ENCODE measurements around the gene TRAPPC3.

Gene TRAPPC3

DNA sequence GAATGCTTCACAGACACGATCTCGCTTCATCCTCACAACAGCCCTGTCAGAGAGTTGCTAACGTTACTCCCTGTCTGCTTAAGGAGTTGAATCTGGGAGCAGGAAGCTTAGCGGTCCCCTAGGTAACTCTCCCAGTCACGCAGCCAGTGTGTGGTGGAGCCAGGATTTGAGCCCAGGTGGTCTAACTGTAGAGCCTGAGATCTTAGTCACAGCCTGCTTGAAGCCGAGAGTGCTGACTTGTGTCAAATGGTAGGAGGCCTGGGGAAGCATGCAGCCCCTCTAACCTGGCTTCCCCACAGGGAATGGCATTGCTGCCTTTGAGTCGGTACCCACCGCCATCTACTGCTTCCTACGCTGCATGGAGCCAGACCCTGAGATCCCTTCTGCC lies 56.5 kb downstream of the TRAPPC3 start:
- Histone ChIP-seq H3K27ac (peak overlapping the region in 10 of 11 experiments; percentile 58 to 81 (median 76); a peak in 18 of 22 replicates), H3K36me3 (peaks cover 42 to 64% (median 55%) of the 10 kb centered on the region in 11 experiments), H3K4me3 (peak overlapping the region in 6 of 10 experiments; percentile 15 to 44 (median 31); a peak in 8 of 20 replicates), H4K20me1 (peaks cover 38 to 72% (median 49%) of the 10 kb centered on the region in 11 experiments; a peak in 19 of 22 replicates), H3K9ac (peak overlapping the region; percentile 60 to 92 (median 72); a peak in 21 of 22 replicates), H3K4me2 (peak overlapping the region; percentile 85 to 99 (median 94)), H3K27me3 (no peaks in the 10 kb centered on the region), H3K4me1 (peaks cover 83 to 93% (median 90%) of the 10 kb centered on the region in 10 experiments), H3K9me3 (replicated peaks in 1 of 11) (no peaks in the 10 kb centered on the region)
- no peak for TF ChIP-seq Cebpa-rat (IDR thresholded peaks at IDR 0.05)

DNA sequence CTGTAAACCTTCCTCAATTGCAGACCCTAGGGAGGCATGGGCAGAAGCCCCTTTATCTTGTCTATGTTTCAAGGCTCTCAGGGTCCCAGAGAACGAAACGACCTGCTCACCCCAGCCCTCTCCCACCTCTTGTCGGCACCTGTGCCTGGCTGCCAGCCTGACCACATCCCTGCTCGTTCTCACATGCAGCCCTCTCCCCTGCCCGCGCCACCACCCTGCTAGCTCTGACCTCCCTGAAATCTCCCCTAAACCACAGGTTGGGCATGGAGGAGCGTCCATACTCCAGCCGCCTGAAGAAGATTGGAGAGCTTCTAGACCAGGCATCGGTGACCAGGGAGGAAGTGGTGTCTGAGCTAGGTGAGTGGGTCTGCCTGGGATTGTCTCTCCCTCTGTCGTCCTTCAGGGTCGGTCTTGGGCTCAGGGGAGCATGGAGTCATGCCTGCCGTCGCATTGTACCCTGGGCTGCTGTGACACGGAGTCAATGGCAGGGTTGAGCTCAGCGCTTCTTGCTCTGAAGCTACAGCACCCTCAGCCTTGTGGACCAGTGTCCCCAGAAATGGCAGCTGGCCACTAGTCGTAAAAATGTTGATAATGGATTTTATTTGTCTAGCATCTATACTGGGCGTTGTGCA lies 57.0 kb downstream of the TRAPPC3 start:
- H3K27ac ChIP-seq, result peak overlapping the region in 8 of 11 experiments; percentile 69 to 81 (median 78); a peak in 15 of 22 replicates
- H4K20me1 ChIP-seq, result peaks cover 38 to 72% (median 49%) of the 10 kb centered on the region in 11 experiments; a peak in 19 of 22 replicates
- TF ChIP-seq Cebpa-rat (IDR thresholded peaks at IDR 0.05), result no peak
- peak overlapping the region; percentile 85 to 99 (median 94) for H3K4me2 ChIP-seq
- H3K36me3 ChIP-seq, result peaks cover 42 to 61% (median 55%) of the 10 kb centered on the region in 11 experiments
- peak overlapping the region; percentile 60 to 92 (median 72); a peak in 19 of 22 replicates for H3K9ac ChIP-seq
- no peaks in the 10 kb centered on the region for H3K9me3 ChIP-seq (replicated peaks in 1 of 11)
- H3K4me1 ChIP-seq, result peaks cover 86 to 93% (median 90%) of the 10 kb centered on the region in 10 experiments
- H3K27me3 ChIP-seq, result no peaks in the 10 kb centered on the region
- H3K4me3 ChIP-seq, result no peak overlapping the region; a peak in 1 of 20 replicates

DNA sequence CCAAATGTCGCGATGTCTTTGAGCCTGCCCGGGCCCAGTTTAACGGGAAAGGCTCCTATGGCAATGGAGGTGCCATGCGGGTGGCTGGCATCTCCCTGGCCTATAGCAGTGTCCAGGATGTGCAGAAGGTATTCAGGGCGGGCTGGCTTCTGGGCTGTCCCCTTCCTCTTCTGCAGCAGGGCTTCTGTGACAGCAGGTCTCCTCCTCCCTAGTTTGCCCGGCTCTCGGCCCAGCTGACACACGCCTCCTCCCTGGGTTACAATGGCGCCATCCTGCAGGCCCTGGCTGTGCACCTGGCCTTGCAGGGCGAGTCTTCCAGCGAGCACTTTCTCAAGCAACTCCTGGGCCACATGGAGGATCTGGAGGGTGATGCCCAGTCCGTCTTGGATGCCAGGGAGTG lies 57.6 kb downstream of the TRAPPC3 start:
- no peaks in the 10 kb centered on the region for H3K9me3 ChIP-seq (replicated peaks in 1 of 11)
- H4K20me1 ChIP-seq, result peaks cover 38 to 66% (median 49%) of the 10 kb centered on the region in 11 experiments; a peak in 19 of 22 replicates
- peak overlapping the region in 4 of 11 experiments; percentile 9 to 81 (median 80); a peak in 5 of 22 replicates for H3K27ac ChIP-seq
- H3K36me3 ChIP-seq, result peaks cover 42 to 58% (median 55%) of the 10 kb centered on the region in 11 experiments
- no peak for TF ChIP-seq Cebpa-rat (IDR thresholded peaks at IDR 0.05)
- peak overlapping the region; percentile 85 to 99 (median 94); a peak in 21 of 22 replicates for H3K4me2 ChIP-seq
- no peak overlapping the region for H3K4me3 ChIP-seq
- no peaks in the 10 kb centered on the region for H3K27me3 ChIP-seq
- peak overlapping the region; percentile 7 to 92 (median 72); a peak in 13 of 22 replicates for H3K9ac ChIP-seq
- H3K4me1 ChIP-seq, result peaks cover 84 to 93% (median 90%) of the 10 kb centered on the region in 10 experiments

DNA sequence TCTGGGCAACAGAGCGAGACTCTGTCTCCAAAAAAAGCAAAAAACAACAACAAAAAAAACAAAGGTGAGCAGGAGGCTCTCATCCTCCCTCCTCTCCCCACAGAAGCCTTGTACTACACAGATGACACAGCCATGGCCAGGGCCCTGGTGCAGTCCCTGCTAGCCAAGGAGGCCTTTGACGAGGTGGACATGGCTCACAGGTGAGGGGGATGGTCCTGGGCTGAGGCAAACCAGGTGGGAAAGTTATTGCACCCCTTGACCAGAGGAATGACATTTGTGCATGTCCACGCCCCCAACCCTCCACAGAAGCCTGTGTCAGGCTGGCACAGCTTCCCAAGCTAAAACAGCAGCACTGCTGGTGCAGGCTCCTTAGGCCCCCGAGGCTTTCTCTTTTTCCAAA lies 58.1 kb downstream of the TRAPPC3 start:
- Histone ChIP-seq H3K27me3 (no peaks in the 10 kb centered on the region), H3K4me3 (no peak overlapping the region), H3K4me2 (peak overlapping the region; percentile 85 to 99 (median 94)), H3K27ac (peak overlapping the region in 2 of 11 experiments; percentile 9 to 81; a peak in 3 of 22 replicates), H3K36me3 (peaks cover 42 to 56% (median 52%) of the 10 kb centered on the region in 11 experiments), H3K4me1 (peaks cover 78 to 92% (median 89%) of the 10 kb centered on the region in 10 experiments), H3K9me3 (replicated peaks in 1 of 11) (no peaks in the 10 kb centered on the region), H4K20me1 (peaks cover 38 to 62% (median 49%) of the 10 kb centered on the region in 11 experiments; a peak in 19 of 22 replicates), H3K9ac (peak overlapping the region in 9 of 11 experiments; percentile 7 to 92 (median 72); a peak in 10 of 22 replicates)
- no peak for TF ChIP-seq Cebpa-rat (IDR thresholded peaks at IDR 0.05)

DNA sequence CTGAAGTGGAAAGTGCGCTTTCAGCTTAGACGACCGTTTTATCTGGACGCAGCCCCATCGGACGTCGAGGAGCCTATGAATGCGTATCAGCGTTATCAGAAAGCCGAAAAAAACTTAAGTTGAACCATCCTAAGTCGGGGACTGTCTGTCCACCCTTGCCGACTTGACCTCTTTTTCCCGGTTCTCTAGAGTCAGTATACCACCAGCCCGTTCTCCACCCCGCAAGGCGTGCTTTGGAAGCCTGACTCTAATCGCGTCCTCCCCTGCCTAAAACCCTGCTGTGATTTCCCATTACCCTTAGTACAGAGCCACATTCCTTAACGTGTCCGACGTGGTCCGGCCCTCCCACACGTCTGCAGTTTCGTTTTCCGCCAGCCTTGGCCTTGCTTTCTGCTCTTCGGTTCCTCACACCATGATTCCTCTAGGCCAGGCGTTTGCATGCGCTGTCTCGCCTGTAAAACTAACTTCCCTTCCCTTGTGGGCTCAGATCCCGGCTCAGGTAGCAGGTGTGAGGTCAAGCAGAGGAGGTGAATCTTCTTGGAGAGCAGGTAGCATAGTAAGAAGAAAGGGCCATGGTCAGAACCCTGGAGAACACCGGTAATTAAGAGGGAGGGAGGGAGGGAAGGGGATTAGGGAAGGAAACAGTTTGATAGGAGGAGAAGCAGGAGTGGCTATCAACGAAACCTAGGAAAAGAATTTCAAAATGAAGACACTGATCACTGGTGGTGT lies 59.7 kb downstream of the TRAPPC3 start:
- no peaks in the 10 kb centered on the region for H3K9me3 ChIP-seq (replicated peaks in 1 of 11)
- peaks cover 0 to 7% (median 3%) of the 10 kb centered on the region in 11 experiments; a peak in 8 of 22 replicates for H3K27me3 ChIP-seq
- H3K36me3 ChIP-seq, result peaks cover 34 to 46% (median 40%) of the 10 kb centered on the region in 11 experiments
- H3K9ac ChIP-seq, result peak overlapping the region; percentile 86 to 93 (median 89)
- H3K4me2 ChIP-seq, result peak overlapping the region; percentile 85 to 99 (median 94)
- H3K4me3 ChIP-seq, result peak overlapping the region; percentile 76 to 99 (median 96)
- H3K27ac ChIP-seq, result peak overlapping the region; percentile 77 to 93 (median 89); a peak in 21 of 22 replicates
- no peak for TF ChIP-seq Cebpa-rat (IDR thresholded peaks at IDR 0.05)
- H3K4me1 ChIP-seq, result peaks cover 66 to 90% (median 79%) of the 10 kb centered on the region in 10 experiments
- peaks cover 33 to 51% (median 40%) of the 10 kb centered on the region in 11 experiments; a peak in 19 of 22 replicates for H4K20me1 ChIP-seq

DNA sequence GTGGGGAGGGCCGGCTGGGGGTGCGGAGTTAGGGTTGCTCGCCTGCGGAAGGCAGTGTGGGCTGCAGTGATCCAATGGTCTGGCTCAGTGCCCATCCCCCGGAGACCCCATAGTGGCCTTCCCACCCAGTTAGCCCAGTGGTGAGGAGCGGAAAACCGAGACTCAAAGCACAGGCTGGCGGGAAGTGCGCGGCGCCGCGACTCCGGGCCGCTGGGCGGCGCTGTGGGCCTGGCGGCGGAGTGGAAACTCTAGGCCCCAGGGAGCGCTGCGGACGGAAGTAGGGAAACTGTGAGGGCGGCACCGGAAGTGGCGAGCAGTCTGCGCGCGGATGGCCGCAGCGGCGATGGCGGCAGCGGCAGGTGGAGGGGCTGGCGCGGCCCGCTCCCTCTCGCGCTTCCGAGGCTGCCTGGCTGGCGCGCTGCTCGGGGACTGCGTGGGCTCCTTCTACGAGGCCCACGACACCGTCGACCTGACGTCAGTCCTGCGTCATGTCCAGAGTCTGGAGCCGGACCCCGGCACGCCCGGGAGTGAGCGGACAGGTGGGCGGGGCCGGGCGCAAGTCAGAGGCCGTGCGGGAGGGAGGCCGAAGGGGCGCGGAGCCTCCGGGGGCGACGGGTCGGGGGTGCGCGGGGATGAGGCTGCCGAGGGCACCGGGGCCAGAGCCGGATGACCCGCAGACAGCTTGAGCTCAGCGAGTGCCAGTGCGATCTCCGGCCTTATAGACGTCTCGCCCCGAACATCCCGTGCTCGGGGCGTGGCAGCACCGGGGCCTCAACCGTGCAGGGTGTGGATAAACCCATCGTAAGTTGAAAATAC lies 60.5 kb downstream of the TRAPPC3 start, which contains the start of gene ADPRS:
Gene ADPRS, plus strand, starts transcription at position 316 of the 816 bp plus-strand sequence. Its CDS starts 13 bp downstream, at position 329.
- Histone ChIP-seq H3K9ac (peak within 1 kb of the TSS; percentile 86 to 93 (median 89)), H3K4me3 (peak within 1 kb of the TSS; percentile 76 to 99 (median 96)), H3K4me1 (peaks cover 64 to 90% (median 79%) of the 10 kb centered on the region in 10 experiments), H4K20me1 (peaks cover 25 to 43% (median 32%) of the 10 kb centered on the region in 11 experiments; a peak in 19 of 22 replicates), H3K9me3 (replicated peaks in 1 of 11) (no peaks in the 10 kb centered on the region), H3K27me3 (peaks cover 0 to 15% (median 3%) of the 10 kb centered on the region in 11 experiments; a peak in 9 of 22 replicates), H3K27ac (peak within 1 kb of the TSS; percentile 77 to 93 (median 89)), H3K4me2 (peak within 1 kb of the TSS; percentile 85 to 99 (median 94)), H3K36me3 (peaks cover 32 to 39% (median 35%) of the 10 kb centered on the region in 11 experiments)
- TF ChIP-seq Cebpa-rat (IDR thresholded peaks at IDR 0.05), result no peak

DNA sequence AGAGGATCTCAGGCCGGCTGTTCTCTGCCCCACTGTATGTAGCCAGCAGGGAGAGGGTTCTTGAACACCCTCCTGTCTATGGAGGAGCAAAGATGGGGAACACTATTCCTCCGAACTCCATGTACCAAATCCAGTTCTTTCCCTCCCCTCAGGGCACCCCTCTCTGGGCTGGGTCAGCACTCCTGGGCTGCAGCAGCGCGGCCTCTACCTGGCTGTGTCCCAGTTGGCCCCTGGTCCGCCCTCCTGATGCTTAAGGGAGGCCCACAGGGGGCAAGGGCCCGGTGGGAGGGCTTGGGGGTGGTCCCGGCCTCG lies 61.1 kb downstream of the TRAPPC3 start:
- peak overlapping the region; percentile 77 to 93 (median 89); a peak in 21 of 22 replicates for H3K27ac ChIP-seq
- H4K20me1 ChIP-seq, result peaks cover 20 to 38% (median 27%) of the 10 kb centered on the region in 11 experiments; a peak in 19 of 22 replicates
- H3K4me3 ChIP-seq, result peak overlapping the region; percentile 76 to 99 (median 96)
- H3K36me3 ChIP-seq, result peaks cover 26 to 33% (median 30%) of the 10 kb centered on the region in 11 experiments
- H3K9ac ChIP-seq, result peak overlapping the region; percentile 86 to 93 (median 89)
- no peaks in the 10 kb centered on the region for H3K9me3 ChIP-seq (replicated peaks in 1 of 11)
- H3K4me2 ChIP-seq, result peak overlapping the region; percentile 85 to 99 (median 94)
- TF ChIP-seq Cebpa-rat (IDR thresholded peaks at IDR 0.05), result no peak
- H3K4me1 ChIP-seq, result peaks cover 59 to 90% (median 77%) of the 10 kb centered on the region in 10 experiments
- peaks cover 0 to 21% (median 3%) of the 10 kb centered on the region in 11 experiments; a peak in 9 of 22 replicates for H3K27me3 ChIP-seq
